K562 (cell line): Measurements from ENCODE around the gene C1RL. TPM values are rescaled to one million over a fixed set of nuclear protein-coding genes. Genes with fewer than 3 reads are reported as not detected.

Source experiments
- ARNT ChIP-seq, 2 experiments: fragments of 450-650 bp; IDR thresholded peaks; 2 replicates each; pipeline ENCODE4 v1.6.1; 2016; ENCODE audit warnings: mild to moderate bottlenecking in 1 of 2
- CBFA2T3 ChIP-seq: fragments of 450-650 bp; IDR thresholded peaks from 2 replicates; pipeline ENCODE4 v1.6.1; 2017
- EP400 ChIP-seq: fragments of 450-650 bp; IDR thresholded peaks from 2 replicates; pipeline ENCODE4 v1.6.1; 2017; ENCODE audit warnings: antibody characterized with exemption, mild to moderate bottlenecking, moderate library complexity
- KLF10 ChIP-seq: fragments of 250-450 bp; sonication (Bioruptor Pico); IDR thresholded peaks from 2 replicates; pipeline ENCODE4 v1.6.1; 2021; ENCODE audit warnings: matching md5 sums
- KLF13 ChIP-seq: fragments of 450-650 bp; IDR thresholded peaks from 2 replicates; pipeline ENCODE4 v1.6.1; 2016; ENCODE audit warnings: missing genetic modification characterization, low read depth, mild to moderate bottlenecking, missing compliant biosample characterization, moderate library complexity, borderline replicate concordance
- MEIS2 ChIP-seq: fragments of 450-650 bp; IDR thresholded peaks from 2 replicates; pipeline ENCODE4 v1.6.1; 2014; ENCODE audit warnings: mild to moderate bottlenecking; ENCODE audit not compliant: partially characterized antibody
- TEAD4 ChIP-seq, 2 experiments: sonication (generic) in 1 of 2; formaldehyde crosslinking in 1 of 2; IDR thresholded peaks; 2 replicates each; pipeline versions ENCODE4 v1.6.1 to v1.8.0; 2012 to 2022; ENCODE audit warnings: borderline replicate concordance in 1 of 2, inconsistent platforms in 1 of 2, low read length in 1 of 2, mild to moderate bottlenecking in 1 of 2, missing genetic modification reagents in 1 of 2
- polyA plus RNA-seq, 8 experiments: library from polyadenylated mRNA; depleted of rRNA in 4 of 8; stranded (reverse) in 5 of 8; unstranded in 3 of 8; fragments of >200 nt; fragmentation: Nextera tagmentation in 2 of 8; fragmentation: Illumina TruSeq in 1 of 8; extraction: Ambion mirVana in 2 of 8; extraction: Trizol in 1 of 8; gene quantifications; 2 replicates each; pipeline versions ENCODE4 v1.2.1 to v1.2.3, GENCODE V29; 2011 to 2014; ENCODE audit warnings: inconsistent platforms in 1 of 8, missing spikeins in 1 of 8
- total RNA-seq, 7 experiments: library from RNA; depleted of rRNA in 6 of 7; stranded (reverse); fragments of >200 nt in 6 of 7; fragmentation: Illumina TruSeq in 2 of 7; extraction: Trizol in 2 of 7; gene quantifications; 2 replicates each; pipeline versions ENCODE4 v1.2.1 to v1.2.3, GENCODE V29; 2011 to 2021; ENCODE audit warnings: low replicate concordance in 1 of 7
- TF ChIP-seq, protein P1 (sequence below): fragments of 450-650 bp; IDR thresholded peaks from 2 replicates; pipeline ENCODE4 v1.6.1; 2016; ENCODE audit warnings: mild to moderate bottlenecking, moderate library complexity
- TF ChIP-seq, protein P2 (sequence below): sonication (generic); formaldehyde crosslinking; IDR thresholded peaks from 2 replicates; pipeline ENCODE4 v1.8.1; 2022; ENCODE audit warnings: missing genetic modification reagents
- TF ChIP-seq, protein P3 (sequence below): fragments of 450-650 bp; IDR thresholded peaks from 2 replicates; pipeline ENCODE4 v1.6.1; 2018; ENCODE audit not compliant: partially characterized antibody

Gene C1RL
- total and polyA plus RNA-seq, 9 of the 15 experiments (the other 6 are each of a cell fraction or from before 2014, with no cell fraction given) = 1.4 to 10.7 (median 8.0) TPM

DNA sequence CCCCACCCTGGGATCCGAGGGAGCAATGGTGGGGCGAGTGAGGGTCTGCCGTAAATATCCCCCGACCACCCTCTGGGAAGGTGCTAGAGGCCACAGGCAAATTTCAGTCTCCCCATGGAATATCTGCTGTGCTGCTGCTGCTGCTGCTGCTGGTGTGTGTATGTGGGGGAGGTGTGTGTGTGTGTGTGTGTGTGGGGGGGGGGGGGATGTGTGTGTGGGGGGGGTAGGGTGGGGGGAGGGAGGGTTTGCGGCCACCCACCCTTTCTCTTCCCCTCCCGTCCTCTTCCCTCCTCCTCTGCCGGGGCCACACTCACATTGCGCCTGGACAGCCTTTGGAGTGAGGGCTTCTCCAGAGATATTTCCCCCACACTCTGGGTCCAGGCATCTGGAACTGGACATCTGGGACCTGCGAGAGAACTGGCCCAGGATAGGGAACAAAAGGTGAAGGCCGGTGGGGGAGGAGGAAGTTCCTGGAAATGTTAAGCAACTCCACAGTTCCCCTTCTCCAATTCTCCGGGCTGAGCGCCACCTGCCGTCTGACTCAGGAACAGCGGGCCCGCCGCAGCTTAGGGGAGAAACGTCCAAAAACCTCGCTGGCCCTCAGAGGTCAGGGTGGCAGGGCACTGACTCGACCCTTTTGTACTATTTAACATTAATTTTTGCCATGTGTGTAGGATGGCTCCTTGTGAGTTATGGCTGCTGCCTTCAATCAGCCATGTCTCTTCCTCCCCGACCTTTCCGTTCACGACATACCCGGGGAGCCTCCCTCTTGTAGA, at the start of gene C1RL (continued):
- TF ChIP-seq, protein P1, sequence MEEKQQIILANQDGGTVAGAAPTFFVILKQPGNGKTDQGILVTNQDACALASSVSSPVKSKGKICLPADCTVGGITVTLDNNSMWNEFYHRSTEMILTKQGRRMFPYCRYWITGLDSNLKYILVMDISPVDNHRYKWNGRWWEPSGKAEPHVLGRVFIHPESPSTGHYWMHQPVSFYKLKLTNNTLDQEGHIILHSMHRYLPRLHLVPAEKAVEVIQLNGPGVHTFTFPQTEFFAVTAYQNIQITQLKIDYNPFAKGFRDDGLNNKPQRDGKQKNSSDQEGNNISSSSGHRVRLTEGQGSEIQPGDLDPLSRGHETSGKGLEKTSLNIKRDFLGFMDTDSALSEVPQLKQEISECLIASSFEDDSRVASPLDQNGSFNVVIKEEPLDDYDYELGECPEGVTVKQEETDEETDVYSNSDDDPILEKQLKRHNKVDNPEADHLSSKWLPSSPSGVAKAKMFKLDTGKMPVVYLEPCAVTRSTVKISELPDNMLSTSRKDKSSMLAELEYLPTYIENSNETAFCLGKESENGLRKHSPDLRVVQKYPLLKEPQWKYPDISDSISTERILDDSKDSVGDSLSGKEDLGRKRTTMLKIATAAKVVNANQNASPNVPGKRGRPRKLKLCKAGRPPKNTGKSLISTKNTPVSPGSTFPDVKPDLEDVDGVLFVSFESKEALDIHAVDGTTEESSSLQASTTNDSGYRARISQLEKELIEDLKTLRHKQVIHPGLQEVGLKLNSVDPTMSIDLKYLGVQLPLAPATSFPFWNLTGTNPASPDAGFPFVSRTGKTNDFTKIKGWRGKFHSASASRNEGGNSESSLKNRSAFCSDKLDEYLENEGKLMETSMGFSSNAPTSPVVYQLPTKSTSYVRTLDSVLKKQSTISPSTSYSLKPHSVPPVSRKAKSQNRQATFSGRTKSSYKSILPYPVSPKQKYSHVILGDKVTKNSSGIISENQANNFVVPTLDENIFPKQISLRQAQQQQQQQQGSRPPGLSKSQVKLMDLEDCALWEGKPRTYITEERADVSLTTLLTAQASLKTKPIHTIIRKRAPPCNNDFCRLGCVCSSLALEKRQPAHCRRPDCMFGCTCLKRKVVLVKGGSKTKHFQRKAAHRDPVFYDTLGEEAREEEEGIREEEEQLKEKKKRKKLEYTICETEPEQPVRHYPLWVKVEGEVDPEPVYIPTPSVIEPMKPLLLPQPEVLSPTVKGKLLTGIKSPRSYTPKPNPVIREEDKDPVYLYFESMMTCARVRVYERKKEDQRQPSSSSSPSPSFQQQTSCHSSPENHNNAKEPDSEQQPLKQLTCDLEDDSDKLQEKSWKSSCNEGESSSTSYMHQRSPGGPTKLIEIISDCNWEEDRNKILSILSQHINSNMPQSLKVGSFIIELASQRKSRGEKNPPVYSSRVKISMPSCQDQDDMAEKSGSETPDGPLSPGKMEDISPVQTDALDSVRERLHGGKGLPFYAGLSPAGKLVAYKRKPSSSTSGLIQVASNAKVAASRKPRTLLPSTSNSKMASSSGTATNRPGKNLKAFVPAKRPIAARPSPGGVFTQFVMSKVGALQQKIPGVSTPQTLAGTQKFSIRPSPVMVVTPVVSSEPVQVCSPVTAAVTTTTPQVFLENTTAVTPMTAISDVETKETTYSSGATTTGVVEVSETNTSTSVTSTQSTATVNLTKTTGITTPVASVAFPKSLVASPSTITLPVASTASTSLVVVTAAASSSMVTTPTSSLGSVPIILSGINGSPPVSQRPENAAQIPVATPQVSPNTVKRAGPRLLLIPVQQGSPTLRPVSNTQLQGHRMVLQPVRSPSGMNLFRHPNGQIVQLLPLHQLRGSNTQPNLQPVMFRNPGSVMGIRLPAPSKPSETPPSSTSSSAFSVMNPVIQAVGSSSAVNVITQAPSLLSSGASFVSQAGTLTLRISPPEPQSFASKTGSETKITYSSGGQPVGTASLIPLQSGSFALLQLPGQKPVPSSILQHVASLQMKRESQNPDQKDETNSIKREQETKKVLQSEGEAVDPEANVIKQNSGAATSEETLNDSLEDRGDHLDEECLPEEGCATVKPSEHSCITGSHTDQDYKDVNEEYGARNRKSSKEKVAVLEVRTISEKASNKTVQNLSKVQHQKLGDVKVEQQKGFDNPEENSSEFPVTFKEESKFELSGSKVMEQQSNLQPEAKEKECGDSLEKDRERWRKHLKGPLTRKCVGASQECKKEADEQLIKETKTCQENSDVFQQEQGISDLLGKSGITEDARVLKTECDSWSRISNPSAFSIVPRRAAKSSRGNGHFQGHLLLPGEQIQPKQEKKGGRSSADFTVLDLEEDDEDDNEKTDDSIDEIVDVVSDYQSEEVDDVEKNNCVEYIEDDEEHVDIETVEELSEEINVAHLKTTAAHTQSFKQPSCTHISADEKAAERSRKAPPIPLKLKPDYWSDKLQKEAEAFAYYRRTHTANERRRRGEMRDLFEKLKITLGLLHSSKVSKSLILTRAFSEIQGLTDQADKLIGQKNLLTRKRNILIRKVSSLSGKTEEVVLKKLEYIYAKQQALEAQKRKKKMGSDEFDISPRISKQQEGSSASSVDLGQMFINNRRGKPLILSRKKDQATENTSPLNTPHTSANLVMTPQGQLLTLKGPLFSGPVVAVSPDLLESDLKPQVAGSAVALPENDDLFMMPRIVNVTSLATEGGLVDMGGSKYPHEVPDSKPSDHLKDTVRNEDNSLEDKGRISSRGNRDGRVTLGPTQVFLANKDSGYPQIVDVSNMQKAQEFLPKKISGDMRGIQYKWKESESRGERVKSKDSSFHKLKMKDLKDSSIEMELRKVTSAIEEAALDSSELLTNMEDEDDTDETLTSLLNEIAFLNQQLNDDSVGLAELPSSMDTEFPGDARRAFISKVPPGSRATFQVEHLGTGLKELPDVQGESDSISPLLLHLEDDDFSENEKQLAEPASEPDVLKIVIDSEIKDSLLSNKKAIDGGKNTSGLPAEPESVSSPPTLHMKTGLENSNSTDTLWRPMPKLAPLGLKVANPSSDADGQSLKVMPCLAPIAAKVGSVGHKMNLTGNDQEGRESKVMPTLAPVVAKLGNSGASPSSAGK = no peak
- TF ChIP-seq CBFA2T3 = peak; percentile 40; the same call in 1 of the 2 replicates
- TF ChIP-seq ARNT (IDR thresholded peaks at IDR 0.05) = peak in 1 of 2 experiments; percentile 68; a peak in 1 of 4 replicates
- no peak for TF ChIP-seq KLF13 (tag)
- TF ChIP-seq, protein P2, sequence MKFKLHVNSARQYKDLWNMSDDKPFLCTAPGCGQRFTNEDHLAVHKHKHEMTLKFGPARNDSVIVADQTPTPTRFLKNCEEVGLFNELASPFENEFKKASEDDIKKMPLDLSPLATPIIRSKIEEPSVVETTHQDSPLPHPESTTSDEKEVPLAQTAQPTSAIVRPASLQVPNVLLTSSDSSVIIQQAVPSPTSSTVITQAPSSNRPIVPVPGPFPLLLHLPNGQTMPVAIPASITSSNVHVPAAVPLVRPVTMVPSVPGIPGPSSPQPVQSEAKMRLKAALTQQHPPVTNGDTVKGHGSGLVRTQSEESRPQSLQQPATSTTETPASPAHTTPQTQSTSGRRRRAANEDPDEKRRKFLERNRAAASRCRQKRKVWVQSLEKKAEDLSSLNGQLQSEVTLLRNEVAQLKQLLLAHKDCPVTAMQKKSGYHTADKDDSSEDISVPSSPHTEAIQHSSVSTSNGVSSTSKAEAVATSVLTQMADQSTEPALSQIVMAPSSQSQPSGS = no peak
- TF ChIP-seq EP400 = peak; percentile 53; the same call in 1 of the 2 replicates
- TF ChIP-seq, protein P3, sequence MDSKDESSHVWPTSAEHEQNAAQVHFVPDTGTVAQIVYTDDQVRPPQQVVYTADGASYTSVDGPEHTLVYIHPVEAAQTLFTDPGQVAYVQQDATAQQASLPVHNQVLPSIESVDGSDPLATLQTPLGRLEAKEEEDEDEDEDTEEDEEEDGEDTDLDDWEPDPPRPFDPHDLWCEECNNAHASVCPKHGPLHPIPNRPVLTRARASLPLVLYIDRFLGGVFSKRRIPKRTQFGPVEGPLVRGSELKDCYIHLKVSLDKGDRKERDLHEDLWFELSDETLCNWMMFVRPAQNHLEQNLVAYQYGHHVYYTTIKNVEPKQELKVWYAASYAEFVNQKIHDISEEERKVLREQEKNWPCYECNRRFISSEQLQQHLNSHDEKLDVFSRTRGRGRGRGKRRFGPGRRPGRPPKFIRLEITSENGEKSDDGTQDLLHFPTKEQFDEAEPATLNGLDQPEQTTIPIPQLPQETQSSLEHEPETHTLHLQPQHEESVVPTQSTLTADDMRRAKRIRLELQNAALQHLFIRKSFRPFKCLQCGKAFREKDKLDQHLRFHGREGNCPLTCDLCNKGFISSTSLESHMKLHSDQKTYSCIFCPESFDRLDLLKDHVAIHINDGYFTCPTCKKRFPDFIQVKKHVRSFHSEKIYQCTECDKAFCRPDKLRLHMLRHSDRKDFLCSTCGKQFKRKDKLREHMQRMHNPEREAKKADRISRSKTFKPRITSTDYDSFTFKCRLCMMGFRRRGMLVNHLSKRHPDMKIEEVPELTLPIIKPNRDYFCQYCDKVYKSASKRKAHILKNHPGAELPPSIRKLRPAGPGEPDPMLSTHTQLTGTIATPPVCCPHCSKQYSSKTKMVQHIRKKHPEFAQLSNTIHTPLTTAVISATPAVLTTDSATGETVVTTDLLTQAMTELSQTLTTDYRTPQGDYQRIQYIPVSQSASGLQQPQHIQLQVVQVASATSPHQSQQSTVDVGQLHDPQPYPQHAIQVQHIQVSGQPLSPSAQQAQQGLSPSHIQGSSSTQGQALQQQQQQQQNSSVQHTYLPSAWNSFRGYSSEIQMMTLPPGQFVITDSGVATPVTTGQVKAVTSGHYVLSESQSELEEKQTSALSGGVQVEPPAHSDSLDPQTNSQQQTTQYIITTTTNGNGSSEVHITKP = no peak
- peak; percentile 27; the same call in 1 of the 2 replicates for TF ChIP-seq TEAD4 (IDR thresholded peaks at IDR 0.05; ENCODE audit: low read length)
- no peak for TF ChIP-seq TEAD4 (CRISPR knock-in tag; IDR thresholded peaks at IDR 0.05; ENCODE audit: borderline replicate concordance)
- TF ChIP-seq MEIS2 = no peak
- TF ChIP-seq KLF10 (CRISPR knock-in tag) = no peak
